Measurements from ENCODE around the gene ZSWIM1. TPM values are rescaled to one million over a fixed set of nuclear protein-coding genes. Genes with fewer than 3 reads are reported as not detected.
"Not testable (repeated sequence)": the region's sequence is repeated elsewhere in the genome, so short reads cannot be mapped to it uniquely, and the experiment has no call there.

ZSWIM1 gene
- polyA plus RNA-seq, 6 donors from 2014 or later = 3.0 to 11.6 (median 4.7) TPM; not detected in 1

- H3K4me3 Mint-ChIP-seq = no peak overlapping the region
- H3K9me3 Mint-ChIP-seq = no peaks in the 10 kb centered on the region
- DNase-seq (no peak), ATAC-seq (ENCODE audit: low read depth in 2 of 2) (no peak)
- H3K27ac Mint-ChIP-seq = peak overlapping the region in 1 of 6 donors; percentile 47
- H3K4me1 Mint-ChIP-seq = peaks cover 0 to 18% (median 7%) of the 10 kb centered on the region in 3 donors
- peaks cover 4 to 29% (median 25%) of the 10 kb centered on the region in 3 donors for H3K27me3 Mint-ChIP-seq
- H3K36me3 Mint-ChIP-seq = no peaks in the 10 kb centered on the region
These were observed 43.6 kb downstream of the ZSWIM1 start for GRCh38 chr20:45924391-45925261.

DNA sequence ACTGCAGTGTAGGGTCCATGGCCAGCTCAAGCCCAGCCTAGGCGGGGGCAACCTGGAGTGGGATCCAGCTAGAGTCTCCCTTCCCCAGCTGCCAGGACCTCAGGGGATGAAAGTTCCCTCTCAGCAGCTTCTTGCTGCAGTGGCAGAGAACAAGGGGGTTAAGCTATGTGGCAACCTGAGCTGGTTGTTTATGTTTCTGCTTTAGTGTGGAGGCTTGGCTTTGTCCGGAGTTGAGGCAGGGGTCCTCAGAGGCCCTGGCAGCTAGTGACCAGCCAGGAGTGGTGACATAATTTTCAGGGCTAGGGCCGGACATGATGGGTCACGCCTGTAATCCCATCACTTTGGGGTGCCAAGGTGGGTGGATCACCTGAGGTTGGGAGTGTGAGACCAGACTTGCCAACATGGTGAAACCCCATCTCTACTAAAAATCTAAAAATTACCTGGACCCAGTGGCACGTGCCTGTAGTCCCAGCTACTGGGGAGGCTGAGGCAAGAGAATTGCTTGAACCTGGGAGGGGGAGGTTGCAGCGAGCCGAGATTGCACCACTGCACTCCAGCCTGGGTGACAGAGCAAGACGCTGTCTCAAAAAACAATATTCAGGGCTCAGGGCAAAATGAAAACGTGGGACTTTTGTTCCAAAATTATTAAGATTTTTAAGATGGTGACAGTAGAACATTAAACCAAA is 44.9 kb downstream of the ZSWIM1 start:
- Mint-ChIP-seq H3K4me1 (peaks cover 0 to 18% (median 7%) of the 10 kb centered on the region in 3 donors), H3K27ac (no peak overlapping the region), H3K9me3 (no peaks in the 10 kb centered on the region), H3K27me3 (peaks cover 0 to 17% (median 11%) of the 10 kb centered on the region in 3 donors), H3K36me3 (no peaks in the 10 kb centered on the region), H3K4me3 (no peak overlapping the region)
- ATAC-seq (ENCODE audit: low read depth in 2 of 2) = no peak
- no peak for DNase-seq

DNA sequence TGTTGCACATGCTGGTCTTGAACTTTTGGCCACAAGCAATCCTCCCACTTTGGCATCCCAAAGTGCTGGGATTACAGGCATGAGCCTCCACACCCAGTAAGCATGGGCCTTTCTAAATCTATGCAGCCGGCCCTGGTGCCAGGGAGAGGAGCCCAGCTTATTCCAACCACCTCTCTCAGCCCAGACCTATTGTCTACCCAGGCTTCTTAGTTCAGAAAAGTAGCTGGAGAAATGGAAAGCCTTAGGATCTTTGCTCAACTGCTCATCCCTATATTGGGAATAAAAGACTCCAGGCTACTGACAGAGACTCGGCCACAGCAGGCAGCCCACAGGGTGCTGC is 45.7 kb downstream of the ZSWIM1 start:
- Mint-ChIP-seq H3K27ac (no peak overlapping the region), H3K27me3 (peaks cover 0 to 10% (median 4%) of the 10 kb centered on the region in 3 donors), H3K9me3 (no peaks in the 10 kb centered on the region), H3K4me3 (no peak overlapping the region), H3K36me3 (no peaks in the 10 kb centered on the region), H3K4me1 (peaks cover 0 to 15% (median 5%) of the 10 kb centered on the region in 3 donors)
- no peak for ATAC-seq (ENCODE audit: low read depth in 2 of 2)
- no peak for DNase-seq

GRCh38 chr20:45927071-45927878 is 46.2 kb downstream of the ZSWIM1 start:
- DNase-seq (no peak), ATAC-seq (ENCODE audit: low read depth in 2 of 2) (no peak)
- Mint-ChIP-seq H3K36me3 (no peaks in the 10 kb centered on the region), H3K4me1 (peaks cover 0 to 12% (median 4%) of the 10 kb centered on the region in 3 donors), H3K27me3 (peaks cover 0 to 4% (median 0%) of the 10 kb centered on the region in 3 donors), H3K4me3 (no peak overlapping the region), H3K27ac (peak overlapping the region in 1 of 6 donors; percentile 47), H3K9me3 (no peaks in the 10 kb centered on the region)

GRCh38 chr20:45931680-45932079 is 50.7 kb downstream of the ZSWIM1 start:
- not testable (repeated sequence) for H3K9me3 Mint-ChIP-seq; ATAC-seq (ENCODE audit: low read depth in 2 of 2); H3K36me3 Mint-ChIP-seq; H3K27me3 Mint-ChIP-seq; DNase-seq
- Mint-ChIP-seq H3K27ac (peak overlapping the region in 1 of 6 donors; percentile 16), H3K4me3 (peak overlapping the region in 5 of 8 donors; percentile 15 to 95 (median 41)), H3K4me1 (peaks cover 4 to 25% (median 17%) of the 10 kb centered on the region in 3 donors)

GRCh38 chr20:45933266-45934045 is 52.4 kb downstream of the ZSWIM1 start:
- DNase-seq = peak; percentile 32
- peaks cover 8 to 26% (median 25%) of the 10 kb centered on the region in 3 donors for H3K4me1 Mint-ChIP-seq
- H3K9me3 Mint-ChIP-seq = no peaks in the 10 kb centered on the region
- peak overlapping the region; percentile 95 to 99 (median 98) for H3K4me3 Mint-ChIP-seq
- H3K27ac Mint-ChIP-seq = peak overlapping the region; percentile 94 to 98 (median 96)
- peaks cover 11 to 12% of the 10 kb centered on the region in 2 donors for H3K36me3 Mint-ChIP-seq
- H3K27me3 Mint-ChIP-seq = no peaks in the 10 kb centered on the region
- ATAC-seq (ENCODE audit: low read depth in 2 of 2) = no peak

DNA sequence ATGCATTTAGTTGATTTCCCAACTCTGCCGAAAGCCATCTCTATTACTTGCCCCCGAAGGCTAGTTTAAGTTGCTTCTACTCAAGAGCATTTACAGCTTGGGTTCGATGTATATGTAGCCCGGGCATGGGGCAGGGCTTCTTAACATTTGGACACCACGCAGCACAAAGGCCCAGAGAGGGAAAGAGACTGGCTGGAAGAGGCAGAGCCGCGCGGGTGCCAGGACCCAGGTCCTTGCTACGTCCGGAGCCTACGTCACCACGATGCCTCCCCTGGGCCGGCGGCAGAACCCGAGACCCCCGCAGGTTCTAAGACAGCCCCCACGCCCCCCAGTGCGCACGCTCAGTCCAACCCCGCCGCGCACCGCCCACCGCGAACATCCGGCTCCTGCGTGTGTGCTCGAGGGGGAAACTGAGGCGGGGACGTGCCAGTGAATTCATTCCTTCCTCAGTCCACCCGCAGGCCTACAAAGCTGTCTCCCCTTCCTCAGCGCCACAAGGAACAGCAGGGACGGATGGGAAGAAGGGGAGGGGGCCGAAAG is 53.1 kb downstream of the ZSWIM1 start:
- Mint-ChIP-seq H3K27ac (peak overlapping the region; percentile 94 to 98 (median 96)), H3K4me3 (peak overlapping the region; percentile 95 to 99 (median 98)), H3K4me1 (peaks cover 10 to 30% (median 28%) of the 10 kb centered on the region in 3 donors), H3K9me3 (no peaks in the 10 kb centered on the region), H3K36me3 (peaks cover 13 to 16% of the 10 kb centered on the region in 2 donors), H3K27me3 (no peaks in the 10 kb centered on the region)
- no peak for DNase-seq
- peak in 1 of 2 donors; percentile 3 for ATAC-seq (ENCODE audit: low read depth in 2 of 2)

Other genes starting within 250 kb of the ZSWIM1 start
- not detected for gene WFDC9, start 249.9 kb upstream of the ZSWIM1 start, polyA plus RNA-seq (ENCODE audit: low read depth in 6 of 6)
- not detected for gene WFDC11, start 211.0 kb upstream of the ZSWIM1 start, polyA plus RNA-seq (ENCODE audit: low read depth in 6 of 6)
- gene WFDC13, start 179.2 kb upstream of the ZSWIM1 start, polyA plus RNA-seq (ENCODE audit: low read depth in 6 of 6) = not detected
- not detected for gene WFDC10B, start 176.2 kb upstream of the ZSWIM1 start, polyA plus RNA-seq (ENCODE audit: low read depth in 6 of 6)
- not detected for gene SPINT4, start 158.9 kb upstream of the ZSWIM1 start, polyA plus RNA-seq (ENCODE audit: low read depth in 6 of 6)
- gene WFDC3, start 89.3 kb upstream of the ZSWIM1 start, polyA plus RNA-seq (ENCODE audit: low read depth in 6 of 6) = not detected
- 10 to 100 TPM; 27.9 to 44.5 (median 37.7) TPM for gene DNTTIP1, start 89.3 kb upstream of the ZSWIM1 start, polyA plus RNA-seq (ENCODE audit: low read depth in 6 of 6)
- gene UBE2C, start 68.6 kb upstream of the ZSWIM1 start, polyA plus RNA-seq (ENCODE audit: low read depth in 6 of 6) = under 1 TPM in 1 of 6 donors, not detected in 5; 0.53 TPM
- 1 to 10 TPM in 1 of 6 donors, under 1 TPM in 2, not detected in 3; 0.64 to 1.2 (median 0.69) TPM for gene TNNC2, start 53.9 kb upstream of the ZSWIM1 start, polyA plus RNA-seq (ENCODE audit: low read depth in 6 of 6)
- 1 to 10 TPM in 3 of 6 donors, under 1 TPM in 2, not detected in 1; 0.45 to 1.9 (median 1.1) TPM for gene SNX21, start 47.4 kb upstream of the ZSWIM1 start, polyA plus RNA-seq (ENCODE audit: low read depth in 6 of 6)
- gene ACOT8, start 23.8 kb upstream of the ZSWIM1 start, polyA plus RNA-seq (ENCODE audit: low read depth in 6 of 6) = 10 to 100 TPM; 35.4 to 46.7 (median 38.7) TPM
- 1 to 10 TPM in 5 of 6 donors, not detected in 1; 1.3 to 2.9 (median 1.8) TPM for gene ZSWIM3, start 23.6 kb upstream of the ZSWIM1 start, polyA plus RNA-seq (ENCODE audit: low read depth in 6 of 6)
- not detected for gene SPATA25, start 6.4 kb downstream of the ZSWIM1 start, polyA plus RNA-seq (ENCODE audit: low read depth in 6 of 6)
- gene NEURL2, start 10.0 kb downstream of the ZSWIM1 start, polyA plus RNA-seq (ENCODE audit: low read depth in 6 of 6) = 1 to 10 TPM in 3 of 6 donors, under 1 TPM in 2, not detected in 1; 0.69 to 2.4 (median 1.1) TPM
- 10 to 100 TPM; 28.6 to 46.5 (median 42.3) TPM for gene CTSA, start 10.1 kb downstream of the ZSWIM1 start, polyA plus RNA-seq (ENCODE audit: low read depth in 6 of 6)
- 10 to 100 TPM in 1 of 6 donors, 1 to 10 TPM in 4, under 1 TPM in 1; 0.66 to 10.2 (median 5.1) TPM for gene PLTP, start 30.9 kb downstream of the ZSWIM1 start, polyA plus RNA-seq (ENCODE audit: low read depth in 6 of 6)
- 100 to 1,000 TPM in 1 of 6 donors, 10 to 100 TPM in 5; 76.3 to 123 (median 91.4) TPM for gene PCIF1, start 53.5 kb downstream of the ZSWIM1 start, polyA plus RNA-seq (ENCODE audit: low read depth in 6 of 6)
- gene ZNF335, start 91.0 kb downstream of the ZSWIM1 start, polyA plus RNA-seq (ENCODE audit: low read depth in 6 of 6) = 10 to 100 TPM; 10.4 to 24.3 (median 15.5) TPM
- gene MMP9, start 127.7 kb downstream of the ZSWIM1 start, polyA plus RNA-seq (ENCODE audit: low read depth in 6 of 6) = under 1 TPM in 2 of 6 donors, not detected in 4; 0.19 to 0.25 TPM
- gene SLC12A5, start 148.0 kb downstream of the ZSWIM1 start, polyA plus RNA-seq (ENCODE audit: low read depth in 6 of 6) = not detected
- 10 to 100 TPM; 13.8 to 39.3 (median 27.3) TPM for gene NCOA5, start 208.7 kb downstream of the ZSWIM1 start, polyA plus RNA-seq (ENCODE audit: low read depth in 6 of 6)
- 100 to 1,000 TPM; 273 to 368 (median 312) TPM for gene CD40, start 237.1 kb downstream of the ZSWIM1 start, polyA plus RNA-seq (ENCODE audit: low read depth in 6 of 6)